Prostate gland (tissue), 2 donors: ENCODE data around the gene TUBB4A.

Experiments
- POLR2A ChIP-seq: fragments of 450-650 bp; IDR thresholded peaks from one replicate; pipeline ENCODE4 v1.6.1; 2016; ENCODE audit warnings: antibody characterized with exemption, mild to moderate bottlenecking
- POLR2AphosphoS5 ChIP-seq: sonication (generic); formaldehyde crosslinking; IDR thresholded peaks from one replicate; pipeline ENCODE4 v1.6.1; 2017; ENCODE audit warnings: antibody characterized with exemption
- TF ChIP-seq, protein P1 (sequence below), 4 experiments: fragments of 200-600 bp in 2 of 4; fragments of 450-650 bp in 2 of 4; sonication (generic) in 2 of 4; IDR thresholded peaks; 1 replicate in 3 of 4; 2 replicates in 1 of 4; pipeline ENCODE4 v1.5.1; 2016 to 2019; ENCODE audit warnings: antibody characterized with exemption in 4 of 4, mild to moderate bottlenecking in 2 of 4, moderate library complexity in 2 of 4

DNA sequence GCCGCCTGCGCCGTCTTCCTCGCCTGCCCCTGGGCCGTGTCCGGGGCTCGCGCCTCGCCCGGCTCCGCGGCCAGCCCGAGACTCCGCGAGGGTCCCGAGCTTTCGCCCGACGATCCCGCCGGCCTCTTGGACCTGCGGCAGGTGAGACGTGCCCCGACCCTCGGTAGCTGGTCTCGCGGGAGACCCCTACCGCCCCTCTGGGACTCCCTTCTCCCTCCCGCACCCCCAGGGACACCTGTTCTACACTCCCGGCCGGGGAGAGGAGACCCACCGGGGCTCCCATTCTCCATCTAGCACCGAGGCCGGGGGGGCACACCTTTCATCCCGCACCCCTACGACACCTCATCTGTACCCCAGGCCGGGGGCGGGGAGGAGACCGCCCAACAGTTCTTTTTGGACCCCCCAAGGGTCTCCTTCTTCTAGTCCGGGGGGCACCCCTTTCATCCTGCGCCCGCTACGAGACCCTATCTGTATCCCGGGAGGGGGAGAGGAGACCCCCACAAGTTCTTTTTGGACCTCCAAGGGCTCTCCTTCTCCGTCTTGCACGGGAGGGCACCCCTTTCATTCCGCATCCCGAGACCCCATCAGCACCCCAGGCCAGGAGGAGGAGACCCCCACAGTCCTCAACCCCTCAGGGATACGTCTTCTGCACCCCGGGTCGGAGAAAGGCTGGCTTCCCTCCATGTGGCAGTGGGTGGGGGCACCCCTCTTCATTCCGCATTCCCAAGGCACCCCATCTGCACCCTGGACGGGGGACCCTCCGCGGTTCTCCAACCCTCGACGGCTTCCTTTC, 29.2 kb upstream of the TUBB4A start:
- TF ChIP-seq, protein P1, sequence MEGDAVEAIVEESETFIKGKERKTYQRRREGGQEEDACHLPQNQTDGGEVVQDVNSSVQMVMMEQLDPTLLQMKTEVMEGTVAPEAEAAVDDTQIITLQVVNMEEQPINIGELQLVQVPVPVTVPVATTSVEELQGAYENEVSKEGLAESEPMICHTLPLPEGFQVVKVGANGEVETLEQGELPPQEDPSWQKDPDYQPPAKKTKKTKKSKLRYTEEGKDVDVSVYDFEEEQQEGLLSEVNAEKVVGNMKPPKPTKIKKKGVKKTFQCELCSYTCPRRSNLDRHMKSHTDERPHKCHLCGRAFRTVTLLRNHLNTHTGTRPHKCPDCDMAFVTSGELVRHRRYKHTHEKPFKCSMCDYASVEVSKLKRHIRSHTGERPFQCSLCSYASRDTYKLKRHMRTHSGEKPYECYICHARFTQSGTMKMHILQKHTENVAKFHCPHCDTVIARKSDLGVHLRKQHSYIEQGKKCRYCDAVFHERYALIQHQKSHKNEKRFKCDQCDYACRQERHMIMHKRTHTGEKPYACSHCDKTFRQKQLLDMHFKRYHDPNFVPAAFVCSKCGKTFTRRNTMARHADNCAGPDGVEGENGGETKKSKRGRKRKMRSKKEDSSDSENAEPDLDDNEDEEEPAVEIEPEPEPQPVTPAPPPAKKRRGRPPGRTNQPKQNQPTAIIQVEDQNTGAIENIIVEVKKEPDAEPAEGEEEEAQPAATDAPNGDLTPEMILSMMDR (IDR thresholded peaks at IDR 0.05): no peak
- TF ChIP-seq POLR2A: no peak
- no peak for TF ChIP-seq POLR2AphosphoS5
